Measurements from ENCODE around the gene RASSF4. TPM values are rescaled to one million over a fixed set of nuclear protein-coding genes. Genes with fewer than 3 reads are reported as not detected.
A peak's percentile ranks its signal among the peaks of the same experiment; 100 is the strongest.
"Not testable (repeated sequence)": the region's sequence is repeated elsewhere in the genome, so short reads cannot be mapped to it uniquely, and the experiment has no call there.

The RASSF4 gene
- total RNA-seq, 2 experiments from 2014 or later: 0.76 to 1.6 TPM

DNA sequence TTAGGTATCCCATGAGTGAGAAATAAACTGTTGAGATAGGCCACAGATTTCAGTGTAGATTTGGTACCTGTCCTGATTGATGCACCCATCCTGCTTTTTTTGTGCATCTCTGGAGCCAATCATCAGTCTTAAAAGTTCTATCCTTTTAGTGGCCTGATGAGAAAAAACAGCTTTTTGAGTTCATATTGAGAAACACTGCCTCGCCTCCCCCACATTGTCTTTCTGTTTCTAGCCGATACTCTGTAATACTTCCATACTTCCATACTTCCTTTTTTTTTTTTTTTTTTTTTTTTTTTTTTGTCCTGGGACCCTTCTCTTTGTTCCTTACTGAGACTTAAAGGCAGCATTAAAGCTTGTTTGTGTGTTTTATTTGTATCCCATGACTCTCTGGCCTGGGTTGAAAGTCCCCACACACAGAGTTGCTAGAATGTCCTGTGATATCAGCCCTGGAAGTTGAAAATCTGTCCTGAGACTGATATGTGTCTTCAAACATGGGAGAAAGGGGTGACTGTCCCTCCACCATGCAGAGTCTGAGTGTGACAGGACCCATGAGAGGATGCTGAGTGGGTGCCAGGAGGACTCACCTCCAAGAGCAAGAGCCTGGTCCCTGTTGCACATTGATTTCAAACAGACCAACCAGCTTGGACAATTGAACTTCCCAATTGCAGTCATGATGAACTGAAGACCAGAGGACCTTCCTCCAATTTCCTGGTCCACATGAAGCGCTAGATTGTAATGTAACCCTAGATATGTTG is 46.9 kb downstream of the RASSF4 start:
- ChIA-PET CTCF (interaction anchor here (1.3 to 1.4 kb wide), 2 partner anchors 9 to 31 kb away, joined by 3 read pairs; no protein-coding TSS in a partner anchor), POLR2A (no interaction called here)
- Mint-ChIP-seq H3K9me3 (ENCODE audit: insufficient read depth) (peaks cover 23% of the 10 kb centered on the region), H3K4me3 (no peak overlapping the region), H3K27ac (no peak overlapping the region), H3K36me3 (ENCODE audit: low read depth) (peaks cover 45% of the 10 kb centered on the region), H3K4me1 (ENCODE audit: low read depth) (peaks cover 21% of the 10 kb centered on the region), H3K27me3 (ENCODE audit: low read depth) (no peaks in the 10 kb centered on the region)
- DNase-seq (no peak), ATAC-seq (no peak)

DNA sequence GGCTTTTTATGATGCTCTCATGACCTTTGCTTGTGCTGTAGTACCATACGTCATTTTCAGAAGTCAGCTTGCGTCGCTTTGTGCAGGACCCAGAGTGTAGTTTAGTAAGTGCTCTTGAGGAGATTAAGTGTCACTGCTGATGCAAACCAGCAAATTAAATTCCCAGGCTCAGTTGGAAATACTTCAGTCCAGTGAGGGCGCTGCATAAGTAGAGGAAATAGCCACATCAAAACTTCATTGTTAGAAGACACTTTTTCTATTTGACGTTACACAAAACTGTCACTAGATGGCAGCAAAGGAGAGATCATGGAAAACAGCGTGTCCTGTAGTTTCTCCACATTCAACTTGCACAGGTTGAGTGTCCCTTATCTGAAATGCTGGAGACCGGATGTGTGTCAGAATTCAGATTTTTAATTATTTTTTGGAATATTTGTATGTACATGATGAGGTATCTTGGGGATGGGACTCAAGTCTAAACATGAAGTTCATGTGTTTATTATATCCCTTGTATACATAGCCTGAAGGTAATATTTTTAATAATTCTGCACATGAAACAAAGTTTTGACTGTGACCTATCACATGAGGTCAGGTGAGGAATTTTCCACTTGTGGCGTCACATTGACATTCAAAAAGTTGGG is 49.0 kb downstream of the RASSF4 start:
- peaks cover 14% of the 10 kb centered on the region for H3K9me3 Mint-ChIP-seq (ENCODE audit: insufficient read depth)
- H3K27ac Mint-ChIP-seq: no peak overlapping the region
- peak; percentile 84 for ATAC-seq
- H3K36me3 Mint-ChIP-seq (ENCODE audit: low read depth): peaks cover 25% of the 10 kb centered on the region
- no peak overlapping the region for H3K4me3 Mint-ChIP-seq
- H3K4me1 Mint-ChIP-seq (ENCODE audit: low read depth): peaks cover 6% of the 10 kb centered on the region
- H3K27me3 Mint-ChIP-seq (ENCODE audit: low read depth): no peaks in the 10 kb centered on the region
- peak; percentile 55 for DNase-seq
- POLR2A ChIA-PET: no interaction called here
- CTCF ChIA-PET: interaction anchor here (0.6 to 1.6 kb wide), 6 partner anchors 9 to 226 kb away, joined by 3 to 9 read pairs (median 4); partner anchors contain the start of gene ZNF22

DNA sequence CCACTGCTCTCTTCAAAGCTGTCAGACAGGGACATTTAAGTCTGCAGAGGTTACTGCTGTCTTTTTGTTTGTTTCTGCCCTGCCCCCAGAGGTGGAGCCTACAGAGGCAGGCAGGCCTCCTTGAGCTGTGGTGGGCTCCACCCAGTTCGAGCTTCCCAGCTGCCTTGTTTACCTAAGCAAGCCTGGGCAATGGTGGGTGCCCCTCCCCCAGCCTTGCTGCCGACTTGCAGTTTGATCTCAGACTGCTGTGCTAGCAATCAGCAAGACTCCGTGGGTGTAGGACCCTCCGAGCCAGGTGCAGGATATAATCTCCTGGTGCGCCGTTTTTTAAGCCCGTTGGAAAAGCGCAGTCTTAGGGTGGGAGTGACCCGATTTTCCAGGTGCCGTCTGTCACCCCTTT is 55.0 kb downstream of the RASSF4 start:
- DNase-seq; H3K27me3 Mint-ChIP-seq (ENCODE audit: low read depth); H3K4me3 Mint-ChIP-seq; H3K27ac Mint-ChIP-seq; H3K4me1 Mint-ChIP-seq (ENCODE audit: low read depth); ATAC-seq; POLR2A ChIA-PET; H3K36me3 Mint-ChIP-seq (ENCODE audit: low read depth); H3K9me3 Mint-ChIP-seq (ENCODE audit: insufficient read depth): not testable (repeated sequence)
- CTCF ChIA-PET: interaction anchor here (1.7 kb wide), 1 partner anchor 82 kb away, joined by 4 read pairs; no protein-coding TSS in a partner anchor

DNA sequence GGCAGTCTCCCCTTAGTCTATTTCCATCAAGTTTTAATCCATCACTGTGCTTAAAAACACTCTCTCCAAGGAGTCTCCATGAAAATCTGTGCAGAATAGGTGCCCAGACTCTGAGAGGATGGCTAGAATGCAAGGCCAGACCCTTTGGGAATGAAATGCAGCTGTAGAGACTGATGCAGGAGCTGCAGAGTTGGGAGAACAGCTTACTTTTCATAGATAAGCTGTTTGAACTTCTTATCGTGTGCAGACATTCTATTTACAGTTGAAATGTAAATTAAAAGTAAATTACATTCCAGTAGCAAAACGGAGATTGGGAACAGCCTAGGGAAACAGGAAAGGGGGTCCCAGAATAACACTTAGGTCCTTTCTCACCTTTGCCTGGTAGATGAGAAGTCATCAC is 56.0 kb downstream of the RASSF4 start:
- POLR2A ChIA-PET: no interaction called here
- Mint-ChIP-seq H3K27ac (no peak overlapping the region), H3K27me3 (ENCODE audit: low read depth) (peaks cover 5% of the 10 kb centered on the region), H3K4me1 (ENCODE audit: low read depth) (no peaks in the 10 kb centered on the region), H3K4me3 (no peak overlapping the region), H3K36me3 (ENCODE audit: low read depth) (no peaks in the 10 kb centered on the region), H3K9me3 (ENCODE audit: insufficient read depth) (no peaks in the 10 kb centered on the region)
- CTCF ChIA-PET: interaction anchor here (1.7 kb wide), 1 partner anchor 83 kb away, joined by 4 read pairs; no protein-coding TSS in a partner anchor
- ATAC-seq (no peak), DNase-seq (no peak)

DNA sequence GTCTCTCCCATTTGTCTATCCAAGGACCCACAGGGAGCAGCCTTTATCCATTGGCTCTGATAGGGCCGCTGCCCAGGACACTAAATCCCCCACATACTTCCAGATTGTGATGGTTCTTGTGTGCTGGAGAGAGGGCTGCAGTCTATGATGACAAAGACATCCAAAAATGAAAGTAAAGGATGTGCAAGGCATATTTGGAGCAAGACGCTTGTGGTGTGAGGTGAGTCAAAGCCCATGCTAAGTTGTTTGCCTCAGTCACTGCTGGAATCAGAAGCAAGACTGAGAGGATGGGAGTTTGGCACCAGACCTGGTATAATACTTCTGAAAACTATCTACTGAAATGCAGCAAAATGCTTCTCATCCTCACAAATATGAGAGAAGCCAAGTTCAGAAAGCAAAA is 63.8 kb downstream of the RASSF4 start:
- H3K9me3 Mint-ChIP-seq (ENCODE audit: insufficient read depth): no peaks in the 10 kb centered on the region
- ChIA-PET CTCF (no interaction called here), POLR2A (no interaction called here)
- peaks cover 3% of the 10 kb centered on the region for H3K27me3 Mint-ChIP-seq (ENCODE audit: low read depth)
- DNase-seq (no peak), ATAC-seq (no peak)
- H3K4me3 Mint-ChIP-seq: no peak overlapping the region
- H3K36me3 Mint-ChIP-seq (ENCODE audit: low read depth): no peaks in the 10 kb centered on the region
- H3K27ac Mint-ChIP-seq: no peak overlapping the region
- H3K4me1 Mint-ChIP-seq (ENCODE audit: low read depth): no peaks in the 10 kb centered on the region

DNA sequence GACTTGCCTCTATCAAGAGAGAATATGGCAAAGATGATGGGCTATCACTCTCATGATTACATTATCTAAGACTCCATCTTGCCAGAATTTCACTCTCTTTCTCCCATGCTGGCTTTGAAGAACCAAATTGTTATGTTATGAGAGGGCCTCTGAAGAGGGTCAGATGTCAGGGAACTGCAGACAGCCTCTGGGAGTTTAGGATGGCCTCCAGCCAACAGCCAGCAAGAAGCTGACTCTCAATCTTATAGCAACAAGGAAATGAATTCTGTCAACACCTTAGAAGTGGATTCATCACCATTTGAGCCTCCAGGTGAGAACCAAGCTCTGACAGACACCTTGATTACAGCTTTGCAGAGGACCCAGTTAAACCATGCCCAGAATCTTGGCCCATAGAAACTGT is 74.7 kb downstream of the RASSF4 start:
- Mint-ChIP-seq H3K27ac (no peak overlapping the region), H3K4me3 (no peak overlapping the region), H3K36me3 (ENCODE audit: low read depth) (no peaks in the 10 kb centered on the region), H3K9me3 (ENCODE audit: insufficient read depth) (peaks cover 6% of the 10 kb centered on the region), H3K4me1 (ENCODE audit: low read depth) (no peaks in the 10 kb centered on the region), H3K27me3 (ENCODE audit: low read depth) (peaks cover 8% of the 10 kb centered on the region)
- no peak for DNase-seq
- ChIA-PET CTCF (no interaction called here), POLR2A (no interaction called here)
- ATAC-seq: no peak

DNA sequence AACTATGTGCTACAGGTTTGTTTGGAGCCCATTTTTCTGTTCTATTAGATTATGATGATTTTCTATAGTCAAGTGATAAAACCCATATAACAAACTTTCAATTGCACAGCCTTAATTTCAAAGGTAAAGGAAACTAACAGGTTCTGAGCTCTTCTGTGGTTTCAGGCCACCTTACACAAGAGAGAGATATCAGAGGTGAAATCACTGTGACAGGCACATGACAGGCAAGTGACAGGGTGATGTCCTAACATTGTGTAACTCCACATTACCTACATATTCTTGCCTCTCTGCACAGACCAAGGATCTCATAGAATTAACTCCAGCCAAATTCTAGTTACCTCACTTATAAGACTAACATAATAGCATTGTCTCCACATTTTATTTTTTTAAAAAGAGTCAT is 76.1 kb downstream of the RASSF4 start:
- no peak overlapping the region for H3K27ac Mint-ChIP-seq
- ChIA-PET CTCF (no interaction called here), POLR2A (no interaction called here)
- H3K36me3 Mint-ChIP-seq (ENCODE audit: low read depth): no peaks in the 10 kb centered on the region
- no peak overlapping the region for H3K4me3 Mint-ChIP-seq
- peaks cover 15% of the 10 kb centered on the region for H3K27me3 Mint-ChIP-seq (ENCODE audit: low read depth)
- no peaks in the 10 kb centered on the region for H3K4me1 Mint-ChIP-seq (ENCODE audit: low read depth)
- H3K9me3 Mint-ChIP-seq (ENCODE audit: insufficient read depth): peaks cover 6% of the 10 kb centered on the region
- ATAC-seq: no peak
- DNase-seq: no peak

DNA sequence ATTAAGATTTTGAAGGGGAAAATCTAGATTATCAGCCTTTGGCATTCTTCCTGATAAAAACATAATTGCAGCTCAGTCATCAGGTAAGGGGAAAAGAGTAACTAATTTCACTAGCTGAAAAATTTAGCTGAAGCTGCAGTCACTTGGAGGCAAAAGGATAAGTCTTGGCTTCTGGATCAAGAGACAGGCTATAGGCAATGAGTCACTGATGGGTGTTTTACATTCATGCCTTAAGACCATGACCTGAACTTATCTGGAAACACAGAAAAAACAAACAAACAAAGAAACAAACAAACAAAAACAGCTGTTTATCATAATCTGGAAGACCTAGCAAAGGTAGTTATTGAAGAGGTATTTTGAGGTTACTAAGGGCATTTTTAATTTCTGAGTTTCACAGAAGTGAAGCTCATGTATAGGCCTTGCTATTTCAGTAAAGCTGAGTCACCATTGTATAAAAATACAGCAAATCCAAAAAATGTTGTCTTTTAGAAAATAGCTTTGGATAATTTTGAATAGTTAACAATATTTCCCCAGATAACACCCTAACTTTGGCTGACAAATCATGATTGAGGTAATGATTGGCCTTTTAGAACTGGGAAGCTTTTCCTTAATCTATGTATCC is 81.4 kb downstream of the RASSF4 start:
- Mint-ChIP-seq H3K36me3 (ENCODE audit: low read depth) (no peaks in the 10 kb centered on the region), H3K27ac (no peak overlapping the region), H3K27me3 (ENCODE audit: low read depth) (peaks cover 20% of the 10 kb centered on the region), H3K4me1 (ENCODE audit: low read depth) (no peaks in the 10 kb centered on the region), H3K9me3 (ENCODE audit: insufficient read depth) (no peaks in the 10 kb centered on the region), H3K4me3 (no peak overlapping the region)
- ATAC-seq: no peak
- DNase-seq: no peak
- CTCF ChIA-PET: interaction anchor here (1.2 to 1.3 kb wide), 2 partner anchors 36 to 108 kb away, joined by 3 read pairs; no protein-coding TSS in a partner anchor
- POLR2A ChIA-PET: interaction anchor here (0.6 kb wide), 2 partner anchors 85 to 730 kb away, joined by 3 to 7 read pairs; no protein-coding TSS in a partner anchor

DNA sequence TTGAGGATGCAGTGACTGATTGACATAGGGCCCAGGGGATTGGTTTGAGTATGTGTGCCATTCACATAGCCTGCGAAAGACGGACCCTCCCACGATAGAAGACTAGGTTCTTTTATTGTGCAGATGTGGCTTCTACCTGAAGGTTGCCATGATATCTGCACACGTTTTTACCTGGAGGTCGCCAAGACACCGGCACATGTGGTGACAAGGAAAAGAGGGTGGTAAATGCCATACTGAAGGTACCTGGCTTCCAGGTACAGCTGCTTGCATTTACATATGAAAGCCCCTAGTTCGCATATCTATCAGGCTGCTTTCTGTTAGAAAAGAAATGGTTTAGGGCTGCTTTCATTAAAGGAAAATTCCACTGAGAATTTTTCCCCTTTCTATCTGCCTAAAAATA is 84.7 kb downstream of the RASSF4 start:
- peaks cover 14% of the 10 kb centered on the region for H3K27me3 Mint-ChIP-seq (ENCODE audit: low read depth)
- no peaks in the 10 kb centered on the region for H3K9me3 Mint-ChIP-seq (ENCODE audit: insufficient read depth)
- H3K4me3 Mint-ChIP-seq: no peak overlapping the region
- DNase-seq (no peak), ATAC-seq (no peak)
- ChIA-PET POLR2A (no interaction called here), CTCF (no interaction called here)
- no peaks in the 10 kb centered on the region for H3K4me1 Mint-ChIP-seq (ENCODE audit: low read depth)
- no peak overlapping the region for H3K27ac Mint-ChIP-seq
- no peaks in the 10 kb centered on the region for H3K36me3 Mint-ChIP-seq (ENCODE audit: low read depth)

Other genes starting within 250 kb of the RASSF4 start
- not detected for gene TMEM72, start 48.5 kb upstream of the RASSF4 start, total RNA-seq
- not detected for gene DEPP1, start 19.0 kb downstream of the RASSF4 start, total RNA-seq
- gene ZNF22, start 41.1 kb downstream of the RASSF4 start, total RNA-seq: 10 to 100 TPM; 44.6 to 45.2 TPM

Measured in activated CD8-positive, alpha-beta T cell treated with anti-CD3 and anti-CD28 coated beads, Interleukin-2, amount 10 ng/mL, durations not matched to agents 7 days and 5 days (primary cell).